ENCODE measurements around the gene CFAP119. TPM values are rescaled to one million over a fixed set of nuclear protein-coding genes. Genes with fewer than 3 reads are reported as not detected.

The CFAP119 gene
- total RNA-seq, 4 donors from 2014 or later = 9.6 to 24.7 (median 15.5) TPM

DNA sequence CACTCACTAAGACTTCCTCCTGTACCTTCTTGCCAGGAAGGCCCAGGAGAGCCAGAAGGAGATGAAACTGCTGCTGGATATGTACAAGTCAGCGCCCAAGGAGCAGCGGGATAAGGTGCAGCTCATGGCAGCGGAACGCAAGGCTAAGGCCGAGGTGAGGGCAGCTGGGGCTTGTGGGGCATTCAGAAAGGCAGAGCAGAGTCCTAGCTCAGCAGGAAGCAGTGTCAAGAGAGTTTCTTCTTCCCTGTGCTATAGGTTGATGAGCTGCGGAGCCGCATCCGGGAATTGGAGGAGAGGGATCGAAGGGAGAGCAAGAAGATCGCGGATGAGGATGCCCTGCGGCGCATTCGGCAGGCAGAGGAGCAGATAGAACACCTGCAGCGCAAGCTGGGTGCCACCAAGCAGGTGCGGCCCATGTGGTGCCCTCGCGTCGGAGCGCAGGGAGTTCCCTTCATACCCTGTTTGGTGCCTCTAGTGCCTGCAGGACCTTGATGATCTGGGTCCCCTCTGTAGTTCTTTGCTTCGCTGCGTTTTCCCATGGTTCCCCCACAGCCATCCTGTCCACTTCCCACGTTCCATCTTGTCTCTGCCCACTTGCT is 6.8 kb upstream of the CFAP119 start:
- peaks cover 89 to 92% of the 10 kb centered on the region in 2 donors for H3K36me3 ChIP-seq
- TF ChIP-seq, protein P1, sequence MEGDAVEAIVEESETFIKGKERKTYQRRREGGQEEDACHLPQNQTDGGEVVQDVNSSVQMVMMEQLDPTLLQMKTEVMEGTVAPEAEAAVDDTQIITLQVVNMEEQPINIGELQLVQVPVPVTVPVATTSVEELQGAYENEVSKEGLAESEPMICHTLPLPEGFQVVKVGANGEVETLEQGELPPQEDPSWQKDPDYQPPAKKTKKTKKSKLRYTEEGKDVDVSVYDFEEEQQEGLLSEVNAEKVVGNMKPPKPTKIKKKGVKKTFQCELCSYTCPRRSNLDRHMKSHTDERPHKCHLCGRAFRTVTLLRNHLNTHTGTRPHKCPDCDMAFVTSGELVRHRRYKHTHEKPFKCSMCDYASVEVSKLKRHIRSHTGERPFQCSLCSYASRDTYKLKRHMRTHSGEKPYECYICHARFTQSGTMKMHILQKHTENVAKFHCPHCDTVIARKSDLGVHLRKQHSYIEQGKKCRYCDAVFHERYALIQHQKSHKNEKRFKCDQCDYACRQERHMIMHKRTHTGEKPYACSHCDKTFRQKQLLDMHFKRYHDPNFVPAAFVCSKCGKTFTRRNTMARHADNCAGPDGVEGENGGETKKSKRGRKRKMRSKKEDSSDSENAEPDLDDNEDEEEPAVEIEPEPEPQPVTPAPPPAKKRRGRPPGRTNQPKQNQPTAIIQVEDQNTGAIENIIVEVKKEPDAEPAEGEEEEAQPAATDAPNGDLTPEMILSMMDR (IDR thresholded peaks at IDR 0.05) = no peak
- TF ChIP-seq POLR2A (IDR thresholded peaks at IDR 0.05) = no peak
- no peak overlapping the region for H3K27ac ChIP-seq
- H3K27me3 ChIP-seq = no peaks in the 10 kb centered on the region
- 95 to 96% methylated on average over 23 of the region's 23 CpGs for WGBS, 2 donors
- intact Hi-C loops (cut with DNase I) = no loop called here
- peaks cover 3 to 4% of the 10 kb centered on the region in 2 donors for H3K4me1 ChIP-seq
- no peak for DNase-seq
- no peaks in the 10 kb centered on the region for H3K9me3 ChIP-seq
- H3K4me3 ChIP-seq (replicated peaks in 1 of 3) = no peak overlapping the region

DNA sequence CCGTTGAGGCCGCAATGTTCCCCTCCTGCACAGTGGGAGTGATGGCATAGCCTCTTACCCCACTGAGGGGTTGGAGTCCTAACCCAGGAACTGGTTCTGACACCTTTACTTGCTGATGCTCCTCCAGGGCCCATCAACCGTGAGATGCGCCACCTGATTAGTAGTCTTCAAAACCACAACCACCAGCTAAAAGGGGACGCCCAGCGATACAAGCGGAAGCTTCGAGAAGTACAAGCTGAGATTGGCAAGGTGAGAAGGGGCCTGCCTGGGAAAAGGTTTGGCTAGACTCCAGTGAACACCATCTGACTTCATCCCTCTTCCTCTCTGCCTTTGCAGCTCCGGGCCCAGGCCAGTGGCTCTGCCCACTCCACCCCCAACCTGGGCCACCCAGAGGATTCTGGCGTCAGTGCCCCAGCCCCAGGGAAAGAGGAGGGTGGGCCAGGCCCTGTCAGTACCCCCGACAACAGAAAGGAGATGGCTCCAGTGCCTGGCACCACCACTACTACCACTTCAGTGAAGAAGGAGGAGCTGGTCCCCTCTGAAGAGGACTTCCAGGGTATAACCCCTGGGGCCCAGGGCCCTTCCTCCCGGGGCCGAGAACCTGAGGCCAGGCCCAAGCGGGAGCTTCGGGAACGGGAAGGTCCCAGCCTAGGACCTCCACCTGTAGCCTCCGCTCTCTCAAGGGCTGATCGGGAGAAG is 6.1 kb upstream of the CFAP119 start:
- H3K27ac ChIP-seq = no peak overlapping the region
- no peak for DNase-seq

DNA sequence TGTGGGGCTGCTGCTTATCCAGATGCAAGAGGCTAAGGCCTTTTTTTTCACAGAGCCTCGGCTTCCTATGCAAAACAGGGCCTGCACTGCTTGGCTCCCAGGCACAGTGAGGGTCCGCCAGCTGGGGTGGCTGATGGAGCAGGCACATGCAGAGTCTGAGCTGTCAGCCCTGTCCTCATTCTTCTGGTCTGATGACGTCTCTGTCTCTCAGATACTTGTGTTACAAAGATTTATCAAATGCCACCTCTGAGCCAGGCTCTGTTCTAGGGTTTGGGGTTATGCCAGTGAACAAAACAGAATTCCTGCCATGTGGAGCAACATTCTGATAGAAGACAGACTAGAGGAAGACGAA is 5.0 kb upstream of the CFAP119 start:
- Histone ChIP-seq H3K27ac (no peak overlapping the region), H3K4me3 (replicated peaks in 1 of 3) (no peak overlapping the region), H3K27me3 (no peaks in the 10 kb centered on the region), H3K36me3 (peaks cover 76 to 82% of the 10 kb centered on the region in 2 donors), H3K9me3 (no peaks in the 10 kb centered on the region), H3K4me1 (peaks cover 13 to 15% of the 10 kb centered on the region in 2 donors)
- DNase-seq = no peak
- intact Hi-C loops (cut with DNase I) = no loop called here
- WGBS, 2 donors = 86 to 91% methylated on average over 4 of the region's 4 CpGs
- TF ChIP-seq, protein P1 (IDR thresholded peaks at IDR 0.05) = no peak

More for the DNA sequence above, 6.1 kb upstream of the CFAP119 start:
- H3K27me3 ChIP-seq = no peaks in the 10 kb centered on the region
- H3K36me3 ChIP-seq = peaks cover 86 to 92% of the 10 kb centered on the region in 2 donors
- H3K9me3 ChIP-seq = no peaks in the 10 kb centered on the region
- H3K4me1 ChIP-seq = peaks cover 10 to 11% of the 10 kb centered on the region in 2 donors
- no peak overlapping the region for H3K4me3 ChIP-seq (replicated peaks in 1 of 3)
- 89 to 94% methylated on average over 17 to 18 of the region's 18 CpGs for WGBS, 2 donors
- intact Hi-C loops (cut with DNase I) = no loop called here
- no peak for TF ChIP-seq POLR2A (IDR thresholded peaks at IDR 0.05)
- TF ChIP-seq, protein P1 (IDR thresholded peaks at IDR 0.05) = no peak

DNA sequence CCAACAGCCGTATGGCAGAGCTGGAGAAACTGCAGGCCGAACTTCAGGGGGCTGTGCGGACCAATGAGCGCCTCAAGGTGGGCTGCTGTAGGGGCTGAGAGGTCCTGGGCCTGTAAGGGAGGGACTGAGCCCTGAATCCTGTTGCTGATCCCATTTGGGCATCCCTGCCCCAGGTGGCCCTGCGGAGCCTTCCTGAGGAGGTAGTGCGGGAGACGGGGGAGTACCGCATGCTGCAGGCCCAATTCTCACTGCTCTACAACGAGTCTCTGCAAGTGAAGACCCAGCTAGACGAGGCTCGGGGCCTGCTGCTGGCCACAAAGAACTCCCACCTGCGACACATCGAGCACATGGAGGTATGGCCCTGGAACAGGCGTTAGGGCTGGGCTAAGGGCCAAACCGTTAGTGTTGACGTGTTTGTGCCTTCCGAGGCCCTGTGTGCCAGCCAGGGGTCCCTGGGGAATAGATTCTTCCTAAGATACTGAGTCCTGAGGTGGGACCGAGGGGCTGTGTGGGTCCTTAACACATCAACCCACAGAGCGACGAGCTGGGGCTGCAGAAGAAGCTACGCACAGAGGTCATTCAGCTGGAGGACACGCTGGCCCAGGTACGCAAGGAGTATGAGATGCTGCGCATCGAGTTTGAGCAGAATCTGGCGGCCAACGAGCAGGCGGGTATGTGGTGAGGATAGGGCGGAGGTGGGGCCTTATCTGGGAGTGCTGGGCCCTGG is 4.5 kb upstream of the CFAP119 start:
- 89 to 93% methylated on average over 15 to 23 of the region's 29 CpGs for WGBS, 2 donors
- H3K27ac ChIP-seq = no peak overlapping the region
- H3K36me3 ChIP-seq = peaks cover 71 to 76% of the 10 kb centered on the region in 2 donors
- H3K9me3 ChIP-seq = no peaks in the 10 kb centered on the region
- no peak overlapping the region for H3K4me3 ChIP-seq (replicated peaks in 1 of 3)
- TF ChIP-seq POLR2A (IDR thresholded peaks at IDR 0.05) = no peak
- TF ChIP-seq, protein P1 (IDR thresholded peaks at IDR 0.05) = no peak
- intact Hi-C loops (cut with DNase I) = no loop called here
- peaks cover 15 to 16% of the 10 kb centered on the region in 2 donors for H3K4me1 ChIP-seq
- DNase-seq = no peak
- H3K27me3 ChIP-seq = no peaks in the 10 kb centered on the region

Measured in thyroid gland (tissue), 4 donors.